Activated CD8-positive, alpha-beta memory T cell treated with anti-CD3 and anti-CD28 coated beads, Interleukin-2, amount 50 U/mL, for 48 hours (primary cell): ENCODE data around the gene NCR3LG1.

Experiments
- DNase-seq: peaks from one replicate; pipeline ENCODE4 v3.0.0-alpha.2; 2020

NCR3LG1 gene

DNA sequence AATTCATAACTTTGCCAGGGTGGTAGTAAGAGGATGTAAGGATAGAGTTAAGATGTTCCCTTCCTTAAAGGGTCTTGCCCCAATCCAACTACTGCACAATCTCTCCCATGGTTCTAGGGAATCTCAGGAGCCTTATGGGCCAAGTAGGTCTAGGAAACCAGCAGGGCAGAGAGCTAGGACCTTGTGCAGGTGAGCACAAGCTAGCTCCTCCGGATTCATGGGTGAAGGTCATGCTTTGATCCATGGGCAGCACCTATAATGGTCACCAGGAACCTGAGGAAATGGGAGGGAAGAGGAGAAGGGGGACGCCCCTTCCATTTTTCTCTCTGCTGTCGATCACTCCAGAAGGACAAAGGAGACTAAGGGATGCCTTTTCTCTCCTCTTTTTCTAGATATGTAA lies 20.0 kb downstream of the NCR3LG1 start:
- DNase-seq = no peak

DNA sequence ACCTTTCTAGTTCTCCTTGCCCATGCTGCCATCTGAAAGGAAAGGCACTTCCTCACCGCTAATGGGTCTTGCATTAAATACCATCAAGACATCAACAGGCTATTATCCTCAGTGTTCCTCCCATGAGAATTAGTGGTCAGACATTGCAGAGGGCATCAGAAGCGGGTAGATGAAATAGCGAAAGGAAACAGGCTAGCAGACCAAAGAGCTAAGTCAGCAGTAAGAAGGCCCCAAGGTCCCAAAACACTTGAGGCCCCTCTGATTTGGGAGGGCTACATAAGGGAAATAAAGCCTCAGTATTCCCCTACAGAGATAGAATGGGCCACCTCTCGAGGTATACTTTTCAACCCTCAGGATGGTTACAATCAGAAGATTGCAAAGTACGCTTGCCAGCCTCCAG lies 23.9 kb downstream of the NCR3LG1 start:
- DNase-seq = no peak

DNA sequence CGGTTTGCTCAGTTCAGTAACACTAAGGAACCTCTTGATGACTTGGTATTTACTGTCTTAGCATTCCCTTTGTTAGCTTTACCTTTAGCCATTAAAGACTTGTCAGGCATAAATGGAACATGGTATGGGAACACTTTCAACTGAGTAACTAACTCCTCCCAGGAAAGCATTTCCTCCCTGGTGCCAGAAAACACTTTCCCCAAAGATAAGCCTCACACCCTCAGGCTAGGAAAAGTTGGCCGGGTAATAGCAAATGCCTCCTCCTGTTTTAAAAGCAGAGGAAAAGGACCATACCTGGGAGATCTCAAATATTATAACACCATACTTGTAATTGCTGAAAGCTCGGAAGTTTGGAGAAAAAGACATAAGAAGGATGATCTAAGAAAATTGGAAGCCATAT lies 24.9 kb downstream of the NCR3LG1 start:
- DNase-seq = no peak

DNA sequence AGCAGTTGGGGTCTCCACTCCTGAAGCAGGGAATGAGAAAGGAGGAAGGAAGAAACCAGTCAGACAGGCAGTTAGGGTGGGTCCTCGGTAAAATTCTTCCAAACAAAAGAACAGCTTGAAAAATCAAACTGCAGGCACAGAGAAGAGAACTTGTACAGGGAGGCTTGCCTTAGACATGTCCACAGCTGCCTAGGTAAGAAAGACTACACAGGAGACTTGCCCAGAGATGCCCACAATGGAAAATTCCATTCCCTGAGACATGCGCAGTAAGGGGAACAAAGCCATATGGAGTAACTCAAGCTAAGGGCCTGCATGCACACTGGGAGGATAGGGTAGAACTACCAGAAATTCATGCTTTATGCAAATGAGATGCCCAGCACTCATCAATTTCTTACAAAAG lies 27.1 kb downstream of the NCR3LG1 start:
- DNase-seq = no peak

DNA sequence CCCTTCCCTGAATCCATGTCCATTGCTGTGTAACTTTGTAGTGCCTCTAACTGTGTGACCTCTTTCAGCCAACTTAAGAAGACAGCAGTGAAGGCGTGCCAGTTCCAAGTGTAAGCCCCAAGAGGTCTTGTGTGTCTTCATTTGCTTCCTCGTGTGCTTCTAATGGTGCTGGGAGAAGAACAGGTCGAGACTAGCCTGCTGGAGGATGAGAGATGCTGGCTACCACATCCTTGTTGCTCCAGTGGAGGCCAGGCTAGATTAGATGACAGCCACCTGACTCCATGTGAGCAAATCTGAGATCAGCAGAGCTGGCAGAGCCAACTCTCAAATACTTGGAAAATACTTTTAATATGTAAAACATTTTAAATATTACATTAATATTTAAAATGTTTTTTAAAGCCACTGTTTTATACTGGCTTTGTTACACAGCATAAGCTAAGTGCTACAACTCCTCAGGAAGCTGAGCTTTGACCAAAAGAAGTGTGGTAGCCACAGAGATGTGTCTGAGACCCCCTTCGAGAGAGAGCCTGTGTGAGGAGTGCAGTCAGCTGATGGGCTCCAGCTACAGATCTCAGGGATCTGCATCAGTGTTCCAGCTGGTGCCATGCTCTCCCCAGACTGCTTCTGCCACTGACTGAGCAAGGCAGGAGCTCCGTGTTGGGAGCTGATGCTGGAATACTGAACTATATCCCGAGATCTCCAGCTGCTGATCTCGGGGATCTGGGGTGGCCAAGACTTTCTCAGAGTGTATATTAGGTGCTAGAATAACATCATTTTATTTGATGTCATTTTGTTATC lies 28.0 kb downstream of the NCR3LG1 start:
- no peak for DNase-seq

DNA sequence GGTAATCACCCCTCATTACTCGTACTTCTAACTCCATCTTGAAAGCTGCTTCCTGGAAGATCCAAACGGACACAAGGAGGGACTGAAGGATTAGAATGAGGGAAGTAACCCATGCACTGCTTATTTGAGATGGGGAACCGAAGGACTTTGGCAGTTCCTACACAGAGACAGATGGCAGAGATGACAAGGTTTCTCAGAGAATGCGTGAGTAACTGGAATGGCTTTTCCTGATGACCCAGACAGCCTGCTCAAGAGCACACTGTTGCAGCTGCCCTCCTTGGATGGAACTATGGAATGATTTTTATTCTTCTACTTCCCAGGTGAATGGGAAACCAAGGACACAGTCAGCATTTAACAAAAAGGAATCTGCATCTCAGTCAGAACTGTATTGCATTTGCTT lies 29.6 kb downstream of the NCR3LG1 start:
- no peak for DNase-seq

DNA sequence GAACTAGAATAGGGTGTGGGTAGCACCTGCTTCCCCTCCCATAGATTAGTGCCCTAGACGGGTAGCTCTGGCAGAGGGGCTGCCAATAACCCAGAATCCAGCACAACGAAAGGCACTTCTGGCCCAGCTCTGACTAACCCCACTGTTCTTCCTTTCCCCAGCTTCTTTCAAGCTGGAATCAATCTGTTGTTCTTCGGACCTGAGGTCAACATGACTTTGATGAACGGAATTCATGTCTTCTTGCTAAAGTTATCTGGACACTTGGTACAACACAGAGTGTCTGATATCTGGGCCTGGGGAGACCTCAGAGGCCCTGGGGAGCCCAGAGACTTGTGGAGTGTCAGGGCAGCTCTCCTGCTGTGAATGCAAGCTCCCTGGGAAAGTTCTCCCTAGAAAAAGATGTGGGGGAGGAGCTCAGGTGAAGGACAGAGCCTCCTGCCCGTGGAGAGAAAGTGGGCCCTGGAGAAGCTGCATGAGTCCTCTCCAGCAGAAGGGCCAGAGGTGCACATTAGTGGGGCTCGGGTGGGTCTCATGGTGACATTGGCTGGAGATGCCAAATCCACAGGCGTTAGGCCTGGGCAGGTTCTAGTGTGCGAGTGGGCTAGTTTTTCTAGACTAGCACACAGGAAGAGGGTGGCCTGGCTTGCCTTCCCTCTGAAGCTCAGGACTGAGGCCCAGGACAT lies 30.6 kb downstream of the NCR3LG1 start:
- no peak for DNase-seq

DNA sequence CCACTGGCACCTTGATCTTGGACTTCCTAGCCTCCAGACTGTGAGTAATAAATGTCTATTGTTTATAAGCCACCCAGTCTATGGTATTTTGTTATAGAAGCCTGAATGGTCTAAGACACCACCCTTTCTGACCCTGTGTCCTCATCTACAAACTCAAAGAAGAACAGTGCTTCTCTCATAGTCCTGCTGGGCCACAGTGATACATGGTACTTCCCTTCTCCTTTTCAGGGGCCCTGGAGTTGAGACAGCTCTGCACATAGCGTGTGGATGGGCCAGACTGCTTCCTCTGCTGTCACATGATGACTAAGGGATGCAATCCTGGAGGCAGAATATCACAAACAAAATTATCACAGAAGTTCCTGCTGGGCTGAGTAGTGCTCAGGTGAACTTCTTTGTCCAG lies 31.9 kb downstream of the NCR3LG1 start:
- DNase-seq = no peak

DNA sequence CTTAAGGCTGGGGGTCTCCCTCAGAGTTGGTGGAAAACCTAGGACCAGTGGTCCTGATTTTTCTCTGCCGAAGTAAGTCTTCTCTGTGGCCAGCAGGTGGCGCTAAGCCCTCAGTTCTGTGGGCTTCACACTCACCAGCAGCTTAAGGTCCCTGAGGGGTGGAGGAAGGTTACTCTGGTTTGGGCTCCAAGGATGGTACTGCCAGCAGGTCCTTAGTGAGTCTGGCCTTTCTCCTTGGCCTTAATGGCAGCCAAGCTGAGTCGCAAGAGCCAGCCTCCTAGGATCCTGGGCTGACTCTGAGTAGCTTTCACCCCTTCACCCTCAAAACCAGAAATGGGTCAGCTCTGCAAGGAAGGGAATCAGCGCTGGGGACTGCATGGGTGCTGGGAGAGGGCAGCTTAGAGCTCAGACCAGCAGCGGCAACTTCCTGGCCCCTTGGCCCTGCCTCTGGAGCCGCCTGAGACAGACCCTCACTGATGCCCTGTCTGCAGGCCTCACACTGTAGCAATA lies 32.5 kb downstream of the NCR3LG1 start:
- peak; percentile 93 for DNase-seq

DNA sequence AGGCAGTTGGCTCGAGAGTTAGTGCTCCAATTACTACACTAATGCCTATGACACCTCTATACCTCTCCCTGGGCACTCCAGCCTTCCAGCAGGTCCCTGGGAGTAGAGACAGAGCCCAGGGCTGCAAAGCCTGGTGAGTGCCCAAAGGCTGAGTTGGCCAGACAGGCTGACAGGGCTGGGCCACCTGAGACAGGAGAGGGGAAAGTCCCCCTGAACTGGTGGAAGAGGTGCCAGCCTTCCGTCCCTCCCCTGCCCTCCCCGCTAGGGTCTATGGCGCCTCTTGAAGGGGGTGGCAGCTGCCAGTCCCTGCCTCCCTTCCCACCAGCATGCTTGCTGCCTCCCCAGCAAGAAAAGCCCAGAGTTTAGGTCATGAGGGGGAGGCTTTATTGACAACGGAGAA lies 33.9 kb downstream of the NCR3LG1 start:
- DNase-seq = no peak

DNA sequence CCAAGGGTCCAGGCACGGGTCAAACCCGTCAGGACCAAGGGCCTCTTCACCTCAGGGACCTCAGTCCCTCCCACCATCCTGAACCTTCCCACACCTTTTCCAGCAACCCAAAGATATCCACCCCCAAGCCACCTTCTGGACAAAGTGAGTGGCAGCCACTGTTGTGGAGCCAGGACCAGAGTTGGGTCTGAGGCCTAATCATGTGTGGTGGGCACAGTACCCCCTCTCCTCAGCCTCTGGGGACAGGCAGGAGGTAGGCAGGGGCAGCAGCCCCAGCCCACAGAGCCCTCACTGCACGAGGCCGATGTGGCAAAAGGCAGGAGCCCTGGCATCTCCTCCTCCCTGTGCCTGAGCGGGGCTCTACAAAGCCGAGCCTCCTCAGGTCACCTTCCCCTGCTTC lies 34.3 kb downstream of the NCR3LG1 start:
- no peak for DNase-seq

DNA sequence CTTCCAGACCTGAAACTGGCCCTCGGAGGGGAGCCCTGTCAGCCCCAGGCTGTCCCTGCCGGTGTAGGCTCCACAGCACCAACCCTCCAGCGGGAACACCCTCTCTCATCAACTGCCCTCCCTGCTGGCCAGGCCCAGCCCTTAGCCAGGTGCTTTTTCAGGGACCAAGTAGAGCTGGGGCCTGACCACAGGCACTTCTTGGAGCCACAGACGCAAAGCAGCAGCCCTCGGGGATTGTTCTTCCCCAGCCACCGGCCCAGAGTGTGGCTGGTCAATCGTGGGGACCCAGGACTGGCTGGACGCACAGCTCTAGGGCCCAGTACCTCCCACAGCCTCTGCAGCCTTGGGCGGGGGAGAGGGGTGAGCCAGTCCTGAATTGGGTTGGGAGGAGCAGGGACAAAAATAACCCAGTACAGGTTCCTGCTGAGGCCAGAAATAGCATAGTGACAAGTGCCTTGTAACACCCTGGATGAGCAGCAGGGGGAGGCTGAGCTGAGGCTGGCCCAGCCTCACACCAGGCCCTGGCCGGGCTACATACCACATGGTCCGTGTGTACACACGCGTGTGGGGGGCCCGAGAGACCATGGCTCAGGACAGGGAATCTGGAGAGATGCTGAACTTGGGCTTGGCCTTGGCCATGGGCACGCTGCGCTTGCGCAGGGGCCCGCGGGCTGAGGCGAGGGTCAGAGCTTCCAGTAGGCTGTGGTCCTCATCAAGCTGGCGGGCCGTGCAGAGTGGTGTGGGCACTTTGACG lies 34.9 kb downstream of the NCR3LG1 start:
- peak; percentile 66 for DNase-seq

DNA sequence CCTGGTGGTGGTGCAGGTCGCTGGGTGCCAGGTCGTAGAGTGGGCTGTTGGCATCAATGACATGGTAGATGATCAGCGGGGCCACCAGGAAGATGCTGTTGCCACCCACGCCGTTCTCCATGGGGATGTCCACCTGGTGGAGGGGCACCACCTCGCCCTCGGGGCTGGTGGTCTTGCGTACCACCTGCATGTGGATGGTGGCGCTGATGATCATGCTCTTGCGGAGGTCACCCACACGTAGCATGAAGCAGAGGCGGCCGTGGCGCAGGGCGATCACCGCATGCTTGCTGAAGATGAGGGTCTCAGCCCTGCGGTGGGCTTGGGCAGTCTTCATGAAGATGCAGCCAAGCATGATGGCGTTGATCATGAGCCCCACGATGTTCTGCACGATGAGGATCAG lies 35.7 kb downstream of the NCR3LG1 start:
- DNase-seq = no peak

DNA sequence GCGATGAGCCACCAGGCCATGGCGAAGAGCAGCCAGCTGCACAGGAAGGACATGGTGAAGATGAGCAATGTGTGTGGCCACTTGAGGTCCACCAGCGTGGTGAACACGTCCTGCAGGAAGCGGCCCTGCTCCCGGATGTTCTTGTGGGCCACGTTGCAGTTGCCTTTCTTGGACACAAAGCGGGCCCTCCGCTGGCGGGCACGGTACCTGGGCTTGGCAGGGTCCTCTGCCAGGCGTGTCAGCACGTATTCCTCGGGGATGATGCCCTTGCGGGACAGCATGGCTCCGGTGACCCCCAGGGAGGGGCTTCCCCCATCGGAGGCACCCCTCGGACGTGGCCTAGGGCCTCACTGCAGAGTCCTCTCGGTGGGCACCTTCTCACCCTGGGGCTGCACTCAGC lies 36.2 kb downstream of the NCR3LG1 start:
- DNase-seq = no peak

DNA sequence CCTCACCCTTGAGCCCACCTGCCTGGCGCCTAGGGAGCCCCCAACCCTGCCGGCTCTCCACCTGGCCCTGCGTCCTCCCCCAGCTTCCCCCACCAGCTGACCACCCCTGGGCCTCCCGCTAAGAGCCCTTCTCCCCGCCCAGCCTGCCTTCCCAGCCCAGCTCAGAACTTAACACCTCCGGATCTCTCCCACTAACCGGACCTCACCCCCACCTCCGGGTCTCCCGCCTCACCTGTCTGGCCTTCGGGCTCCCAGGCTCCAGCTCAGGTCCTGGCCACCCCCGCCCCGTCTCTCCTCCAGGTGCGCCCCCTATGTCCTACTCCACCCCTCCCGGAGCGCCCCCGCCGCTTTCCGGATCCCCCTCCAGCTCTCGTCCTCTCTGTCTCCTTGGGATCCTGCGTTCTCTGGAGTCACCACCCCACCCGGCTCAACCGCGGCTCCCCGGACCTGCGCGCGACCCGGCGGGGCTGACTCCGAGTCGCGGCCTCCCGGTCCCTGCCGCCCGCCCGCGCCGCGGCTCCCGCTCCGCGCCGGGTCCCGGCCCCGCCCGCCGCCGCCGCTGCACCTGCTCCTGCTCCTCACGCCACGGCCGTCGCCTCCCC lies 37.1 kb downstream of the NCR3LG1 start, which contains the start of gene KCNJ11:
Gene KCNJ11 (minus strand): TSS at position 51 of the 602 bp plus-strand sequence. CDS start 568 bp downstream, outside the sequence.
- DNase-seq = no peak

DNA sequence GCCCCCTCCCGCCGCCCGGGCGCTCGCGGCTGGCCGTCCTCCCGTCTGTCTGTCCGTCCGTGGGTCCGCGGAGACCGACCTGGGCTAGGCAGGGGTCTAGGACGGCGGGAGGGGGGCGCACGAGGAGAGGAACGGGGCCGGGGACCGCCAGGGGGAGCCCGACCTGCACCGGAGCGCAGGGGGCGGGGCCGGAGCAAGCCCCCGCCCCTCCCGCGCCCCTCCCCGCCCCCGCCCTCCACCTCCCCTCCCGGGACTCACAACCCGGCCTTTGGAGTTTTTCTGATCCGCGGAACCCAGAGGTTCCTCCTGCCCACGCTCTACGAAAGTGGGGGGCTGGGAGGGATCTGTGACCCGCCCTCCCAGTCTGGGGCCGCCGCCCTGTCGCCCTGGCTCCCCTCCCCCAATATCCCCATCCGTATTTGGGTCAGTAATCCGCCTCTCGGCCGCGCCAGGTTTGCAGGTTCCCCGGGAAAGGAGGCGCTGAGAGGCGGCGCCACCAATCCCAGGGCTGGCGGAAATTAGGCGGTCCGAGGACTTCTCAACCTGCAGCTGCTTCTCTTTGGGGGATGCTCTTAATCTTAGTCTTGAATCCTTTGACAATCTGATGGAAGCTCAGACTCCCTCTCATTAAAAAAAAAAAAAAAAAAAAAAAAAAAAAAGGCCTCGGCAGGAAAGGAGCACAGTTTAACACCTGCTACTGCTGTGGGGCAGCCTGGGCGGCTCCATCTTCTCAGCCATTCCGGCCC lies 37.8 kb downstream of the NCR3LG1 start:
- DNase-seq = peak; percentile 90

DNA sequence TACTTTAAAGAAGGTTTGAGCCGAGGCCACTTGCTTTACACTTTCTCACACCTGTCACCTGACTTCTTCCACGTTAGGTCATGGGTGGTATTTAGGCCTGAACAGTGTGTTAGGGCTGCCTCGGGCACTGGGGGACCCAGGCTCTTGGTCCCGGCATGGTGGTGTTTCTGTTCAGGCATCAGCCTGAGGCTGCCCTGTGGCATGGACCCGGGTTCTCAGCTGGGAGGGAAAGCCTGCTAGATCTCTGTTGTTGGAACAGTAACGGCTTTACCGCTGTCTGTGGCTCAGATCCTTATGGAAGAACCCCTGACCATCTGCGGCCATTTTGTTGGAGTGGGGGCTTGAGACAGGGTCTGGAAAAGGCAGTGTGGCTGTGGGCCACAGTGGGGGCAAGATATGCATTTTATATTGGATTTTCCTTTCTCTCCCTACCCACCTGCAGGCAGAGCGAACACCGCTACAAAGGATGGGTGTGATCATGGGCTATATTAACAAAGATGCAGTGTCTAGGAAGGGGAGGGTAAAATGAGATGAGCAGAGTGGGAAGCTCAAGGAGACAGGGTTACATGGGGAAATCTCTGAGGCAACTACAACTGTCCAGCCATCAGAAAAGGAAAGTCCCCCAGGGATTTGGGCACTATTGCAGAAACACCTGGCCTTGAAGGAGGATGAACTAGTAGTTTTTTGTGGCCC lies 38.5 kb downstream of the NCR3LG1 start:
- no peak for DNase-seq

DNA sequence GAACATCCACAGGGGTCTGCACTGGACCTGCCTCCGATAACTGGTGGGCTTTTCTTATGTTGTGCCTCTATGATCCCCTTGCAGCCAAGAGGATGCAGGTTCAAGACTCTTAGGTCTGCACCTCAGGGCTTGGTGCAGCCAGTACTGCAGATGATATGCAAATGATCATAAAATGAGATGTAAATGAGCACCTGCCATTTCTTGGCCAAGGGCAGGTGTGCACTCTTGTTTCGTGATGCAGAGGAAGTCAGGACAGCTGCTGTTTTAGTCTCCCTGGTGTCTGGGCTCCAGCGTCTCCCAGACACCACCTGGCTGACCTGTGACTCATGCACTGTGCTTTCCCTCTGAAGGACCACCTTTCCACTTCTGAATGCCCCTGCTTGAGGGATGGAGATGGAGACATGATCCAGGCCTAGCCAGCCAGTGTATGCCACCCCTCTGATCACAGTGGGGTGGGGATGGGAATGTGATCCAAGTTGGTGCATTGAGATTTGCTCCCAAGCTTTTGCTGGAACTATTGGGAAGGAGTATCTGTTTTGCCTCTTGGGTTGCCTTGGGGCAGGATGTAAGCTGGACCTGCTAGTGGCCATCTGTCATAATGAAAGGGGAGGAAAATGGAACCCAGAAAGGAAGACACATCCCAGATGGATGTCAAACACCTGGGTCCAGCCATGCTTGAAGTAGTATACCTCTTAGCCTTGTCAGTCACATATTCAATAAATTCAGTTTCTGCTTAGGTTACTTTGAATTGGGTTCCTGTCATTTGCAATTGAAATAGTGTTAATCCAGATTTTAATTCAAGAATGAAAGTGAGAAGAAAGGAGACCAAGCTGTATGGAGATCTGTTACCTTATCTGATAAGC lies 40.1 kb downstream of the NCR3LG1 start:
- DNase-seq = no peak

DNA sequence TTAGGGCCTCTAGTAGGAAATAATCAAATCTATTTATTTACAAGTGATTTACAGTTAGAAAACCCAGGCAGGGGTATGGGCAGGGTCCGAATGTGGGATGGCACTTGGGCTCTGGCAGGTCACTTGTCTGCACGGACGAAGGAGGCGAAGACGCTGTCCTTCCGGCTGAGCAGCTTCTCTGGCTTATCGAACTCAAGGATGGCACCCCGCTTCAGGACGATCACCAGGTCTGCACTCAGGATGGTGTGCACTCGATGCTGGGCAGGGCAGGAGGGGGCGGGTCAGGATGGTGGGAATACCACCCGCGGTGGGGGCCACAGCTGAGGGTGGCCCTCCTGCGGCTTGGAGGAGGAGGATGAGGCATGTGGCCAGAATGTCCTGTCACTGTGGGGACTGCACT lies 41.3 kb downstream of the NCR3LG1 start:
- DNase-seq = no peak

DNA sequence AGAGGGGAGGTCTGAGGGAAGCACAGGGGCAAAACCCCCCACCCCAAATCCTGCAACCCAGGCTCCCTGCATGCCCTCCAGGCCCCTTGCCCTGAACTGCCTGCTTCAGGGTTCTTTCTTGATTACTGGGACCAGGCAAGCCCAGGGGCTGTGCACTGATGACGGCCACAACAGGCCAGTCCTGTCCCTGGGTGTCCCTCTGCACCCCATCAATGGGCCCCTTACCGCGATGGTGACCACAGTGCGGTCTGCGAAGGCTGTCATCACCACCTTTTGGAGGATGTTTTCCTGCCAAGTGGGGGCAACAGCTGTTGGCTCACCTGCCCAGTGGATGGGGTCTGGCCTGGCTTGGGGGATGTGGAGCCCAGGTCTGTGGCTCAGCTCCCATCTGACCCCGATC lies 41.9 kb downstream of the NCR3LG1 start:
- no peak for DNase-seq
